SK-N-MC (cell line): Measurements from ENCODE around the gene RDH16.

Experiments used
- EZH2 ChIP-seq: fragments of 200-600 bp; sonication (generic); IDR thresholded peaks from one replicate; pipeline ENCODE4 v1.6.1; 2017; ENCODE audit warnings: antibody characterized with exemption
- POLR2AphosphoS5 ChIP-seq: IDR thresholded peaks from 2 replicates; pipeline ENCODE4 v1.6.1; 2012; ENCODE audit warnings: mild to moderate bottlenecking, low read depth, low read length, borderline replicate concordance

DNA sequence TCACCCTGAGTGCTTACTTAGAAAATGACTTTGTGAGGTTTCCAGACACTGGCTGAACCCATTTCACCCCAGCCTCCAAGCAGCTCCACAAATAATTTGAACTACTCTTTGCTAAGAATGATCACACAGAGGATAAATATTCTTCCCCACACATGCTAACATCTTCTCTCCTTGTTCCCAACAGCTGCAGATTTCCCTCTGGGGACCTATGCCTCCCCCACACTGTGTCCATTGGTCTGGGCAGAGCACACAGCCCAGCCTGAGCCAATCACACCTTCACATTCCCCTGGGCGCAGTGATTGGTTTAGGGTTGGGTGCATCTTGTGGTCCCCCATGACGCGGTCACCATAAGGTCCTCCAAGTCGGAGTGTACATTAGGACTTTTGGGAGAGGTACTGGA is 30.1 kb downstream of the RDH16 start:
- TF ChIP-seq POLR2AphosphoS5 (no peak), EZH2 (no peak)
